ENCODE data around the gene NUP98.
"Not testable (repeated sequence)": the region's sequence is repeated elsewhere in the genome, so short reads cannot be mapped to it uniquely, and the experiment has no call there.

The NUP98 gene

GRCh38 chr11:3782963-3783362 is 14.4 kb downstream of the NUP98 start:
- no peak overlapping the region for H3K4me3 ChIP-seq (ENCODE audit: low read depth, low read length)
- TF ChIP-seq, protein P1, sequence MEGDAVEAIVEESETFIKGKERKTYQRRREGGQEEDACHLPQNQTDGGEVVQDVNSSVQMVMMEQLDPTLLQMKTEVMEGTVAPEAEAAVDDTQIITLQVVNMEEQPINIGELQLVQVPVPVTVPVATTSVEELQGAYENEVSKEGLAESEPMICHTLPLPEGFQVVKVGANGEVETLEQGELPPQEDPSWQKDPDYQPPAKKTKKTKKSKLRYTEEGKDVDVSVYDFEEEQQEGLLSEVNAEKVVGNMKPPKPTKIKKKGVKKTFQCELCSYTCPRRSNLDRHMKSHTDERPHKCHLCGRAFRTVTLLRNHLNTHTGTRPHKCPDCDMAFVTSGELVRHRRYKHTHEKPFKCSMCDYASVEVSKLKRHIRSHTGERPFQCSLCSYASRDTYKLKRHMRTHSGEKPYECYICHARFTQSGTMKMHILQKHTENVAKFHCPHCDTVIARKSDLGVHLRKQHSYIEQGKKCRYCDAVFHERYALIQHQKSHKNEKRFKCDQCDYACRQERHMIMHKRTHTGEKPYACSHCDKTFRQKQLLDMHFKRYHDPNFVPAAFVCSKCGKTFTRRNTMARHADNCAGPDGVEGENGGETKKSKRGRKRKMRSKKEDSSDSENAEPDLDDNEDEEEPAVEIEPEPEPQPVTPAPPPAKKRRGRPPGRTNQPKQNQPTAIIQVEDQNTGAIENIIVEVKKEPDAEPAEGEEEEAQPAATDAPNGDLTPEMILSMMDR (IDR thresholded peaks at IDR 0.05; ENCODE audit: low read depth, low read length) = no peak

DNA sequence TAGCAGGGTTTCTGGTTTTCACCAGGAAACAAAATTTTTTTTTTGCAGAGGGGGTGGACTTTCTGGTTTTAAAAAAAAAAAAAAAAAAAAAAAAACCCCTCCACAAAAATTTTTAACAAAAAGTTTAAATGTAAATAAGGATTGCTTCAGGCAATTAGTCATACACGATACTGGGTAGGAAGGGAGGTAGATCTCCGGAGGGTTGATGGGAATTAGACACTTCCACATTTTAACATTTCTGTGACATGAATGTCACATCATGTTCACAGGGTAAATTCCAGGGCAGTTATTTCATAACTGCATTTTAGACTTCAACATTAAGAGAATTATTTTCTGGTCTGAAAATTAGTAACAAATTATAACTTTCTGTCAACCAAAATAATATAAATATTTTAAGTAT is 15.9 kb downstream of the NUP98 start:
- TF ChIP-seq, protein P1 (IDR thresholded peaks at IDR 0.05; ENCODE audit: low read depth, low read length) = no peak
- H3K4me3 ChIP-seq (ENCODE audit: low read depth, low read length) = no peak overlapping the region

GRCh38 chr11:3775736-3776406 is 21.5 kb downstream of the NUP98 start:
- H3K4me3 ChIP-seq (ENCODE audit: low read depth, low read length) = no peak overlapping the region
- TF ChIP-seq, protein P1 (IDR thresholded peaks at IDR 0.05; ENCODE audit: low read depth, low read length) = no peak

GRCh38 chr11:3773180-3773579 is 24.2 kb downstream of the NUP98 start:
- no peak overlapping the region for H3K4me3 ChIP-seq (ENCODE audit: low read depth, low read length)
- TF ChIP-seq, protein P1 (IDR thresholded peaks at IDR 0.05; ENCODE audit: low read depth, low read length) = no peak

- TF ChIP-seq, protein P1 (IDR thresholded peaks at IDR 0.05; ENCODE audit: low read depth, low read length) = no peak
- H3K4me3 ChIP-seq (ENCODE audit: low read depth, low read length) = no peak overlapping the region
These were observed 29.8 kb downstream of the NUP98 start for GRCh38 chr11:3767536-3767935.

- not testable (repeated sequence) for H3K4me3 ChIP-seq (ENCODE audit: low read depth, low read length)
These were observed 30.5 kb downstream of the NUP98 start for GRCh38 chr11:3766836-3767235.

GRCh38 chr11:3764266-3764665 is 33.1 kb downstream of the NUP98 start:
- no peak overlapping the region for H3K4me3 ChIP-seq (ENCODE audit: low read depth, low read length)
- TF ChIP-seq, protein P1 (IDR thresholded peaks at IDR 0.05; ENCODE audit: low read depth, low read length) = no peak

DNA sequence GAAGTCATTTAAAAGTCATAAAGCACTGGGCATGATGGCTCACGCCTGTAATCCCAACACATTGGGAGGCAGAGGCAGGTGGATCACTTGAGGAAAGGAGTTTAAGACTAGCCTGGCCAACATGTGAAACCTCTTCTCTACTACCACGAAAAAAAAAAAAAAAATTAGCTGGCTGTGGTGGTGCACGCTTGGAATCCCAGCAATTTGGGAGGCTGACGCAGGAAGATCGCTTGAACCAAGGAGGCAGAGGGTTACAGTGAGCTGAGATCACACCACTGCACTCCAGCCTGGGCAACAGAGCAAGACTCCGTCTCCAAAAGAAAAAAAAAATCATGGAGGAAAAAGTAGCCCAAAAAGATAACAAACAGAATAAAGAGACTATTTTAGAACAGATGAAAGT is 42.2 kb downstream of the NUP98 start:
- no peak overlapping the region for H3K4me3 ChIP-seq (ENCODE audit: low read depth, low read length)
- TF ChIP-seq, protein P1 (IDR thresholded peaks at IDR 0.05; ENCODE audit: low read depth, low read length) = no peak

All from WI38 (cell line).